IPS-15b (cell line): Measurements from ENCODE around the gene HHIPL2.
"Not testable (repeated sequence)": the region's sequence is repeated elsewhere in the genome, so short reads cannot be mapped to it uniquely, and the experiment has no call there.

Experiments used
- H3K27me3 ChIP-seq: one replicate; pipeline ENCODE4 v1.6.1; 2013; ENCODE audit warnings: low read length; ENCODE audit not compliant: control insufficient read depth, insufficient read depth
- H3K36me3 ChIP-seq: one replicate; pipeline ENCODE4 v1.6.1; 2013; ENCODE audit warnings: low read length; ENCODE audit not compliant: control insufficient read depth, insufficient read depth
- H3K4me1 ChIP-seq: one replicate; pipeline ENCODE4 v1.6.1; 2013; ENCODE audit warnings: mild to moderate bottlenecking, low read length; ENCODE audit not compliant: control insufficient read depth, insufficient read depth
- H3K4me3 ChIP-seq: one replicate; pipeline ENCODE4 v1.5.1; 2013; ENCODE audit warnings: low read depth, low read length
- H3K9ac ChIP-seq: one replicate; pipeline ENCODE4 v1.6.1; 2013; ENCODE audit warnings: low read depth, mild to moderate bottlenecking, low read length
- H3K9me3 ChIP-seq: one replicate; pipeline ENCODE4 v1.6.1; 2013; ENCODE audit warnings: mild to moderate bottlenecking, low read length; ENCODE audit not compliant: control insufficient read depth, insufficient read depth

Gene HHIPL2

GRCh38 chr1:222476436-222476835 is 71.5 kb downstream of the HHIPL2 start:
- not testable (repeated sequence) for H3K9me3 ChIP-seq, H3K9ac ChIP-seq, H3K36me3 ChIP-seq, H3K4me1 ChIP-seq, H3K4me3 ChIP-seq, H3K27me3 ChIP-seq

GRCh38 chr1:222473717-222474116 is 74.2 kb downstream of the HHIPL2 start:
- H3K36me3 ChIP-seq, H3K9me3 ChIP-seq, H3K4me1 ChIP-seq, H3K27me3 ChIP-seq, H3K4me3 ChIP-seq, H3K9ac ChIP-seq: not testable (repeated sequence)

- not testable (repeated sequence) for H3K4me1 ChIP-seq, H3K9me3 ChIP-seq, H3K9ac ChIP-seq, H3K4me3 ChIP-seq, H3K36me3 ChIP-seq, H3K27me3 ChIP-seq
Measured at GRCh38 chr1:222472776-222473540, 74.9 kb downstream of the HHIPL2 start.
